ENCODE data around the gene SKIDA1.

The SKIDA1 gene

GRCh38 chr10:21517134-21518031 is 8.1 kb downstream of the SKIDA1 start:
- no peak for DNase-seq (ENCODE audit: low read depth)

GRCh38 chr10:21516242-21517131 is 9.0 kb downstream of the SKIDA1 start:
- DNase-seq (ENCODE audit: low read depth) = peak; percentile 81

- no peak for DNase-seq (ENCODE audit: low read depth)
Observed at GRCh38 chr10:21515361-21516241, 9.9 kb downstream of the SKIDA1 start.

GRCh38 chr10:21514818-21515351 is 10.6 kb downstream of the SKIDA1 start:
- no peak for DNase-seq (ENCODE audit: low read depth)

- DNase-seq (ENCODE audit: low read depth) = no peak
Observed at GRCh38 chr10:21514129-21514817, 11.2 kb downstream of the SKIDA1 start.

GRCh38 chr10:21513405-21513788 is 12.1 kb downstream of the SKIDA1 start:
- no peak for DNase-seq (ENCODE audit: low read depth)

- no peak for DNase-seq (ENCODE audit: low read depth)
Observed at GRCh38 chr10:21512573-21513404, 12.7 kb downstream of the SKIDA1 start.

GRCh38 chr10:21511946-21512572 is 13.4 kb downstream of the SKIDA1 start:
- DNase-seq (ENCODE audit: low read depth) = no peak

- no peak for DNase-seq (ENCODE audit: low read depth)
Observed at GRCh38 chr10:21511095-21511570, 14.3 kb downstream of the SKIDA1 start.

- no peak for DNase-seq (ENCODE audit: low read depth)
Observed at GRCh38 chr10:21510241-21511094, 15.0 kb downstream of the SKIDA1 start.

GRCh38 chr10:21509341-21510240 is 15.9 kb downstream of the SKIDA1 start:
- DNase-seq (ENCODE audit: low read depth) = no peak

GRCh38 chr10:21508706-21509331 is 16.7 kb downstream of the SKIDA1 start:
- no peak for DNase-seq (ENCODE audit: low read depth)

- no peak for DNase-seq (ENCODE audit: low read depth)
Observed at GRCh38 chr10:21507150-21507549, 18.3 kb downstream of the SKIDA1 start.

- no peak for DNase-seq (ENCODE audit: low read depth)
Observed at GRCh38 chr10:21506351-21506750, 19.1 kb downstream of the SKIDA1 start.

- no peak for DNase-seq (ENCODE audit: low read depth)
Observed at GRCh38 chr10:21505711-21506278, 19.7 kb downstream of the SKIDA1 start.

- DNase-seq (ENCODE audit: low read depth) = no peak
Observed at GRCh38 chr10:21503542-21503941, 21.9 kb downstream of the SKIDA1 start.

GRCh38 chr10:21502348-21502740 is 23.1 kb downstream of the SKIDA1 start:
- no peak for DNase-seq (ENCODE audit: low read depth)

Measured in iris pigment epithelial cell (primary cell).